Stimulated activated CD8-positive, alpha-beta memory T cell treated with anti-CD3 and anti-CD28 coated beads, Interleukin-4, amount 100 ng/mL, for 4 hours (primary cell): ENCODE data around the gene QPCT.
"Not testable (repeated sequence)": the region's sequence is repeated elsewhere in the genome, so short reads cannot be mapped to it uniquely, and the experiment has no call there.

Source experiments
- DNase-seq, 2 donors: peaks; one replicate each; pipeline ENCODE4 v3.0.0-alpha.2; 2020; ENCODE audit warnings: low read depth in 2 of 2, low spot score in 1 of 2

Gene QPCT

DNA sequence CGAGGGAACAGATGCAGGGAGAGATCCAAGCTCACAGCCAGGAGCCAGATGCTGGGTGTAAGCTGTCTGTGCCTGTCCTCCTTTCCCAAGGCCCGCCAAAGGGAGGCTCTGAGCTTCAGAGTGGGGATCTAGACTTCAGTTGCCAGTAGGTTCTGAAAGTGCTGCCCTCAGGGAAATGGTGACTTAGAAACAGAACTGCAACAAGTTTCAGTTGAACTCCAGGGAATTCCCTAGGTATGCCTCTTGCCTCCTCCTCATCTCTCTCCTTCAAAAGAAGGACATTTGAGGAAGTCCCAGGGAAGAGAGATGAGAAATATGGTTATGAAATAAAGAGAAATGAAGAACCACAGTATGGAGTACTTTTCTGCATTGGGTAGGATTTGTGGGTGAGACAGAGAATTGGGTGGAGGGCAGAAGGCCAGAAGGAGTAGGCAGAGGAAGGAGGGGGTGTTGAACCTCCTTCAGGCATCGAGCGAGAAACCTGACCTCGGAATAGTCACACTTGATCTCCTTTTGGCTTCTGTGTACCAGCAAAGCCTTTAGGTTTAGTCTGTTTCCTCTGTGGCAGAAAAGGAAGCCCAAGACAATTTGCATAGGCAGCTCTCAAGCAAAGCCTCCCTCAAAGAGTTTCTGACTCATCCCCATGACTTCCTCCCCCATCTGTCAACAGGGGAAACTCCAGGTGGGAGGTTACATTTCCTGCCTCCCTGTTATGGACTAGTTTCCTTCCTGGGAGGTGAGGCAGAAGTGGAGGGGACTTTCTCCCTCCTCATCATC, 45.7 kb downstream of the QPCT start:
- peak; percentile 24 to 35 for DNase-seq

DNA sequence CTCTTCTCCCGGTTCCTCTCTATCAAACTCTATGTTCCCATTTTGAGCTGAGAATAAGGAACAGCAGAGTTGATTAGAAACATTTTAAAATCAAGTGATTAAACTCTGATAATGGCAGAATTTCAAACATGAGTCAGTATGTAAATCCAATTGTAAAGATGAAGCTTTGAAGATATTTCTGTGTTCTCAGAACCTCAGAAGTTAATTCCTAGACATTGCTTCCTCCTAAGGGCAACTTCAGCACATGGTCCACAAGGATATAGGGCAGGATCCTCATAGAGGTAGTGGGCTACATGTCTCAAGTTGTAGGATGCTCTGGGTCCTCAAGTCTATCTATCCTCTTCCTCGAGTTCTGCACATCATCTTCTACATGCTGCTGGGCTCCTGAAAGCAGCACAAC, 46.3 kb downstream of the QPCT start:
- DNase-seq, result no peak

DNA sequence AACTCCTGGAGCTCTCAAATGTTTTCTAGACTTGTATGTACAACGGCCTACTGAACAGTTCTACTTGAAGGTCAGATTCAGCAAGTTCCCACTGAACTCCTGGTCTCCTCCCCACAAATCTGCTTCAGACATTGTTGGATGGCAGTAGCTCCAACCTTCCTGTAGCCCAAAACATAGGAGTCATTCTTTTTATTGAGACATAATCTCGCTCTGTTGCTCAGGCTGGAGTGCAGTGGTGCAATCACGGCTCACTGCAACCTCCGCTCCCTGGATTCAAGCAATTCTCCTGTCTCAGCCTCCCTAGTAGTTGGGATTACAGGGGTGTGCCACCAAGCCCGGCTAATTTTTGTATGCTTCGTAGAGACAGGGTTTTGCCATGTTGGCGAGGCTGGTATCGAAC, 47.3 kb downstream of the QPCT start:
- DNase-seq, result no peak

DNA sequence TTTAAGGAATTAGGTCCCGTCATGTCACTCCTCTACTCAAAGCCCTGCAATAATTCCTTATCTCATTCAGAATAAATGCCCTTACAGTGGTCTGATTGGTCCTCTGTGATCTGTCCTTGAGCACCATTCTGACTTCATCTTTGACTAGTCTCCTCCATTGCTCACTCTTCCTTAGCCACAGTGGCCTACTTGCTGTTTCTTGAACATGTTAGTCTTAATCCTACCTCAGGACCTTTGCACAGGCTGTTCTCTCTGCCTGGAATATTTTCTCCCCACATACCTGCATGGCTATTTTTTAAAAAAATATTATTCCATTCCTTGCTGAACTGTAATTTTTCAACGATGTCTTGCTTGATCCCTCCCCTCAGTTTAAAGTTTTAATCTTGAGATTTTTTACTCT, 48.0 kb downstream of the QPCT start:
- DNase-seq, result no peak

DNA sequence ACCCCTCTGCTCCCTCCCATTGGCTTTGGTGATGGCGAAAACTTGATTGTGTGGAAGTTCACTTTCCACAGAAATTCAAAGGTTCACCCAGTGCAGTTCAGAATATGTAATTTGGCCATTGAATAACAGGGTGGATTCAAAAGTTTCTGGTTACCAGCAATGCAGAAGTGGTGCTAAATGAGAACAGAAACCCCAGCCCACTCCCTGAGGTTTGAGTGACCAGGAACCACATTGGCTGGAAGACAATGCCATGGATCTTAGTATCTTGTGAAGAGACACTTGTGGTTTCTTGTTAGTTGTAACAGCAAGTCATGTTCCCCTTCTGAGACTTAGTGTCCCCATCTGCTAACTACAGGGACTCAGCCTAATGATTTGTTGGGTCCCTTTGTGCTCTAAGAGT, 49.8 kb downstream of the QPCT start:
- no peak for DNase-seq

DNA sequence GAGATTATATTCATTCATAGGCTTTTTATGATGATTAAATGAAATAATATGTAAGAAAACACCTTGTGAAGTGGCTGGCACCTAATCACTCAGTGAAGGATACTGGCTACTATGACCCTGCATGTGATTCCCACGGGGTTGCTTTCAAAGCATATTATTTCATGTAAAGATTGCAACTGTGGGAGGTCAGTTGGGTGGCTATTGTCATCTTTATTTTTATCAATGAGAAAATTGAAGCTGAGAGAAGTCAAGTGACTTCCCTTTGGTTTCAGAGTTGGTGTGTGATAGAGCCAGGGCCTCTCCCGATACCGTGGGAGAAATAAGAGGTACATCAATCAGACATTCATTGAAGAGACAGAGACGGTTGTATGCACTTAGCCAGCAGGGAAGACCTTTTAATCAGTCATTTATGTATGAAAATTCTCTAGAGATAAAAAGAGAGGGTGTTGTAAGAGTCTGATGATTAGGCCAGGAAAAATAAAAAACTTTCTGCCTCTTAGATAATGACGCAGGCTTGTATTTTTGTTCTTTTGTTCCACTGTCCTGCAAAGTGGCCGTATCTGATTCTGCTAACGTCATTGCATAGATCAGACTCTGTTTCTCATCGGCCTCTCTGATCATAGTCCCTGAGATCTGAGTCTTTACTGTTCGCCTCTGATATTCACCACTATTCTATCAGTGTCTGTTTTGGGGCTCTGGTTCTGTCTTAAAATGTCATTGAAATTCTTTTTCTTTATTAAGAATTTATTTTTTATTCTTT, 50.5 kb downstream of the QPCT start:
- DNase-seq, result no peak

DNA sequence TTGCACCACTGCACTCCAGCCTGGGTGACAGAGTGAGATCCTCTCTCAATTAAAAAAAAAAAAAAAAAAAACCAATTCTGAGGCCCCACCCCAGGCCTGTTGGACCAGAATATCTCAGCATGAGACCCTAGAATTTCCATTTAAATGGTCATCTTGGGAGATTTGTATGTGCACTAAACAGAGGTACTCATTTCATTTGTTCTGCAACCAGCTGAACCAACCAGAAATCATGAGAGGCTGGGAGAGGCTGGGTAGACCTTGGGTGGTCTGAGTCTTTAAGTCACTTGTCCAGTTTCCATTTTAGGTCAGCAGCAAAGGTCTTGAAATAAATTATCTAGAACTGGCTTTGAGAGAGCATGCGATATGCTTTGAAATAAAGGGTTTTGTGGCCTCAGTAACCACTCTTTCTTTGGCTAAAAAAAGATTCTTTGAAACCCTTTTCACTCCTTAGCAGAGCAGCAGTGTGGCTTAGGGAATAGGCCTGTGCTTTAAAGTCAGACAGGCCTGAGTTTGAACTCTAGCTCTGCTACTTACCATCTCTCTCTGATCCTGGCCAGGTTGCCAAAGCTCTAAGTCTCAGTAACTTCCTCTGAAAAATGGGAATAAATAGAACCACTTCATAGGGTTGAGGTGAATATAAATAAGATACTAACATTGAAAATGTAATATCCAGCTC, 52.6 kb downstream of the QPCT start:
- no peak for DNase-seq

DNA sequence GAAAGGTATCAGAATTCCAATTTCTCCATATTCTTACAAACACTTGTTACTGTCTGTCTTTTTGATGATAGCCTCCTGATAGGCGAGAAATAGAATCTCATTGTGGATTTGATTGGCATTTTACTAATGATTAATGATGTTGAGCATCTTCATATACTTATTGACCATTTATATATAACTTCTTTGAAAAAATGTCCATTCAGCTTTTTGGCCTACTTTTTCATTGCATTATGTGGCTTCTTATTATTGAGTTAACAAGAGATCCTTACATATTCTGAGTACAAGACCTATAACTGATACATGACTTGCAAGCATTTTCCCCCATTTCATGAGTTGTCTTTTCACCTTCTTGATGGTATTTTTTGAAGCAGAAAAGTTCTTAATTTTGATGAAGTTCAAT, 54.6 kb downstream of the QPCT start:
- DNase-seq, result no peak

DNA sequence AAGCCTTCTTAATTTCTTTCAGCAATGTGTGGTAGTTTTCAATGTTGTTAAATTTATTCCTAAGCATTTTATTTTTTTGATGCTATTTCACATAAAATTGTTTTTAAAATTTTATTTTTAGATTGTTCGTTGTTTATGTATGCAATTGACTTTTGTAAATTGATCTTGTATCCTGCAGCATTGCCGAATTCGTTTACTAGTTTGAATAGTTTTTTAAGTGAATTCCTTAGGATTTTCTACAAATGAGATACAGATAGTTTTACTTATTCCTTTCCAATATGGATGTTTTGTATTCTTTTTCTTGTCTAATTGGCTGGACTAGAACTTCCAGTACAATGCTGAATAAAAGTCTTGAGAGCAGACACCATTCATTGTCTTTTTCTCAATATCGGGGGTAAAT, 55.6 kb downstream of the QPCT start:
- DNase-seq, result no peak

DNA sequence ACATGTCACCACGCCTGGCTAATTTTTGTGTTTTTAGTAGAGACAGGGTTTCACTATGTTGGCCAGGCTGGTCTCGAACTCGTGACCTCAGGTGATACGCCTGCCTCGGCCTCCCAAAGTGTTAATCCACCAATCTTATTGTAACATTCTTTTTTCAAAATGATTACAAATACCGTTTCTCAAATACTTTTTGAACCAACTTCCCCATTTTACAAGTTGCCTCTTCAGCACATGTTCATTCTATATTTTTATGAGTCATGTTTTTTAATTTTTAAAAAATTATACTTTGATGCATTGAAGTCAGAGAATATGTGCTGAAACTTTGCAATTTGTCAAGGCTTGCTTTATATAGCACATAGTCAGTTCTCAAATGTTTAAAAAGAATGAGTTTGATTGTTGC, 58.2 kb downstream of the QPCT start:
- DNase-seq, result no peak

DNA sequence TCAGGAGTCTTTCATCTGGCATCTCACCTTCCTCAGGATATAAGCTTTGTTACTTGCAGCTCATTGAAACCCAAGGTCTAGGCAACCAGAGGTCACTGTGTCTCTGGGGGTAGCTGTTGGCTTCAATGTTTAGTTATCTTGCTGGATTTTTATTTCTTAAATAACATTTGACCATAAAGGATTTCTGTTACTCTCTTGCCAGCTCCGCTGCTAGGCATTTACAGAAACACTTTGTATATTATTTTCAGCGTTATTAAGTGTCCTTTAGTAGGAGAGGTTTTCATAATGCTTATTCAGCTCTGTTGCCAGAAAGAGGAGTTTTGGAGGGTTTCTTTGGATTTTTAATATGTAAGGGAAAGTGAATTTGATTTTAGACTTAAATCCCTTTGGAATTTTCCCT, 61.4 kb downstream of the QPCT start:
- no peak for DNase-seq

DNA sequence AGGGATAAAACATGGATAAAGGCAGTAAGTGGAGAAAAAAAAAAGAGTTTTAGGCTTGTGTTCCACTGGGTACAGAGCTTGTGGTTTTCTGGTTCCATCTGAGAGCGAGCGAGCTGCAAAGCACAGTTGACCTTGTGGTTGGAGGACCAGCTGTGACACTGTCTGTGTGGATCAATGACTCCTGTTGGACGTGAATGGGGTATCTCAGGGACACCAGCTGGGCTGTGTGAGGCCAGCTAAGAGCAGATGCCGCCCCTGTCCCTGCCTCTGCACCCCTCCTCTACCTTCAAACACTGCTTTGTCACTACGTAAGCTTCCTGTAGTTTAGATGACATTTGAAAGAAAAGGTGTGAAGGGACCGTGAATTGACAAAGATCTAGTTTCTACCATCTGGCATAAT, 67.8 kb downstream of the QPCT start:
- DNase-seq, result no peak

DNA sequence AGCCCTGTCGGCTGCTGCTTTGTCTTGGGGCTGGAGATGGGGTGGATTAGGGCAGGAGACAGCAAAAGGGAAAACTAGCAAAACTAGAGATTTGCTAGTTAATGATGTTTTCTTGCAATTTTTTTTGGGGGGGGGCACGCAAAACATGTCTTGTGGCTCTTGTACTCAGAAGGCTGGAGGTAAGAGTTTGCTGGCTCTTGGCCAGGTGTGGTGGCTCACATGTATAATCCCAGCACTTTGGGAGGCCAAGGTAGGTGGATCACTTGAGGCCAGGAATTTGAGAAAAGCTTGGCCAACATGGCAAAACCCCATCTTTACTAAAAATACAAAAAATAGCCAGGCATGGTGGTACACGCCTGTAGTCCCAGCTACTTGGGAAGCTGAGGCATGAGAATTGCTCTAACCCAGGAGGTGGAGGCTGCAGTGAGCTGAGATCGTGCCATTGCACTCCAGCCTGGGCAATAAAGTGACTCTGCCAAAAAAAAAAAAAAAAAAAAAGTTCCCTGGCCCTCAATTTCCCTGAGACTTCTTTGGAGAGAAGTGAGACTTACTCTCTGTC, 69.6 kb downstream of the QPCT start:
- DNase-seq, result not testable (repeated sequence)

DNA sequence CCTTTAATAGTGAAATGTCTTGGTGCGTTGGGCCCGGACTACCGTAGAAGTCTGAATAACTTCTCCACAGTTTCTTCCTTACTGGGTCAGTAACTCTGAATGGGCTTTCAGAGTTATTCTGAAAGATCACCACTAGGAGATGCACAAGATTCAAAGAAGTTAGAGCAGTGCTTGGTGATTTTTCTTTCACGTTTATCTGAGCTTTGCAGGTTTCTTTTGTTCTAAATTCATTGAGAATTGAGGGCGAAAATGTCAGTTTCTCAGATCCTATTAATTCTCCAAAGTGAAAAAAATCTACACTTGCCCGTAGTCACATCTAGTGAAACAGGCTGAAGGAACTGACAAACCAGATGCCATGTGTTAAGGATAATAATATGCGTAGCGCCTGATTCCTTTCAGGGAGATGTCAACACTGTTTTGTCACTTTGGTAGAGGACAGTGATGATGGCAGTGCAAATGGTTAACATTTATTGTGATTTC, 70.1 kb downstream of the QPCT start:
- DNase-seq, result no peak

DNA sequence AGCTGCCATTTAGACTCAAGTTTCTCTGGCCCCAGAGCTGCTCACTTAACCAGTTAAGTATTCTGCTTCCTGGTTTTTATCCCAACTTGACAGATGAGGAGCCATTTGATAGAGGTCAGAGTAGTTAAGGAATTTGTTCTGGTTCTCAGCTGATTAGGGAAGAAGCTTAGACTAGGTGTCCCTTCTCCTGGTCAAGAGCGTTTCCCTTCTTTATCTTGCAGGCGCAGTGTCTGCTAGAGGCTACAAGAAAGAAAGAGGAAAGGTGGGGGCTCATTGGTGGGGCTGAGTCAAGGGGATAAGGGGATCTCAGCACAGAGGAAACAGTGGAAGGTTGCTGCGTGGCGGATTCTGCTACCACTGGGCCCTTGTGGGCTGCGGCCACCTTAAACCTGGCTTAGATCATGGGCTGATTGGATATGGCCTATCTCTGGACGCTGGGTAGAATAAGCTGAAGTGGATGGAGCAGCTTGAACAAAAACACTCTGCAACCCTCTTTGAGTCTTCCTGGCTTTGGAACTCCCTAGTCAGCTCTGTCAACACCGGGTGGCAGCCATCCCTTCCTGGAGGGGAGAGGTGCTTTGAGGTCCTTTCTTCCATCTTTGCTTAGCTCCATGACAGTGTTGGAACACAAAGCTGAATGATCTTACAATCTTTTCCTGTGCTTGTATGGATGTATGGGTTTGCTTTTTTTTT, 70.8 kb downstream of the QPCT start:
- DNase-seq, result no peak

DNA sequence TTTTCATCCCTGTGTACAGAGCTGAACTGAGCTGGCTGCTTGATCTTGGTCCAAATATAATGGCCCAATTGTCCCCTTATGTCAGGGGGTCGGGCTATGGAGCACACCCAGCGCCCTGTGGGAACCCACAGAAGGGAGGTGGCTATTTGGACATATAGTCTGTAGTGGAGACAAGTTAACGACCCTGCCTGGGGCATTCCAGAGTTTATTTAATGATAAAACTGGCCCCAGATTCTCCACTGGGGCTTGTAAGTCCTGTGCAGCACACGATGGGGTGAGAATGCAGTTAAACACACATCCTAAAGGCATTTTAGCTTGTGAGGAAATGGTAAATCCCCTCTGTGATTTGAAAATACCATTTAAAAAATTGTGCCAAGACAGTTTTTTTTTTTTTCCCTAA, 72.9 kb downstream of the QPCT start:
- DNase-seq, result no peak

DNA sequence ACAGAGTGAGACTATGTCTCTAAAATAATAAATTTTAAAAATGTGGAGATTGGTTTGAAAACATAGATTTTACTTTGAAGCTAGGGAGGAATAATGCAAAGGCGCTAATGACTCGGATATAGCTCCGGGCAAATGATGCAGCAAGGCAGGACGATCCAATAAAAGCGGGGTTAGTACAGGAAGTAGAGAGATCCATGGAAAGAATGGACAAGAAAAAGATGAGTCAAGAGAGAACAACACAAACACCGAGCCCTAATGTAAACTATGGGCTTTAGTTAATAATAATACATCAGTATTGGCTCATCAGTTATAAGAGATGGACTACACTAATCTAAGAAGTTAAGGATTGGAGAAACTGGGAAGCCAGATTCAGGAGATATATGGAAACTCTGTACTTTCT, 74.5 kb downstream of the QPCT start:
- DNase-seq, result no peak

DNA sequence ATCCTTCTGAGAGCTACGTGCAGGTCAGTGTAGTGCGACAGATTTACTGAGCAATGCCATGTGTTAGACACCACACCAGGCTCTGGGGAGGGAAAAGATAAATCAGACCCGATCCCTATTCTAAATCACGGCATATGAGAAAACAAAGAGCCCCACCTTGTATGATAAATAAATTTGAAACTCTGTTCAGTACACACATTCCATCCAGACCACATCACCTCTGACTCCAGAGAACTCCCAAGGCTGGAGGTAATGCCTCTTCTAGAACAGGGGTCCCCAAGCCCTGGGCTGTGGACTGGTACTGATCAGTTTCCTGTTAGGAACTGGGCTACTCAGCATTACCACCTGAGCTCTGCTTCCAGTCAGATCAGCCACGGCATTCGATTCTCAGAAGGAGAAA, 77.3 kb downstream of the QPCT start:
- no peak for DNase-seq

DNA sequence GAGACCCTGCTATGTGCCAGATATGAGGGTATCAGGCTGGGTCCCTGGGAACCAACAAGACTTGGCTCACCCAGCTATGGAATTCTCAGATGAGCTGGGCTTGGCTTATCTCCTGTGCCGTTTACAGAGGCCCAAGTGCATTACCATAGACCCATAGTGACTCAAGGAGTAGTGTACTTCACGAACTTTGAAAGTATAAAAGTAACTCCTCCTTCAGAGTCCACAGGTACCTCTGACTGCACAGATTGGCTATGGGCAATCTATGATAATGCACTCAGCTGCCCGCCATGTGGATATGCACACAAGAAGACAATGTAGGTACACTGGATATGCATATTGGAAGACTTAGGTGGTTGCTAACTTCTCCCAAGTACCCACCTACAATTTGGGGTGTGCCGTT, 78.4 kb downstream of the QPCT start:
- DNase-seq, result no peak
